ENCODE data around the gene CNDP1. TPM values are rescaled to one million over a fixed set of nuclear protein-coding genes. Genes with fewer than 3 reads are reported as not detected.

The CNDP1 gene
- total and polyA plus RNA-seq, 7 experiments from 2014 or later, result 0.12 to 0.34 (median 0.19) TPM; not detected in 4

DNA sequence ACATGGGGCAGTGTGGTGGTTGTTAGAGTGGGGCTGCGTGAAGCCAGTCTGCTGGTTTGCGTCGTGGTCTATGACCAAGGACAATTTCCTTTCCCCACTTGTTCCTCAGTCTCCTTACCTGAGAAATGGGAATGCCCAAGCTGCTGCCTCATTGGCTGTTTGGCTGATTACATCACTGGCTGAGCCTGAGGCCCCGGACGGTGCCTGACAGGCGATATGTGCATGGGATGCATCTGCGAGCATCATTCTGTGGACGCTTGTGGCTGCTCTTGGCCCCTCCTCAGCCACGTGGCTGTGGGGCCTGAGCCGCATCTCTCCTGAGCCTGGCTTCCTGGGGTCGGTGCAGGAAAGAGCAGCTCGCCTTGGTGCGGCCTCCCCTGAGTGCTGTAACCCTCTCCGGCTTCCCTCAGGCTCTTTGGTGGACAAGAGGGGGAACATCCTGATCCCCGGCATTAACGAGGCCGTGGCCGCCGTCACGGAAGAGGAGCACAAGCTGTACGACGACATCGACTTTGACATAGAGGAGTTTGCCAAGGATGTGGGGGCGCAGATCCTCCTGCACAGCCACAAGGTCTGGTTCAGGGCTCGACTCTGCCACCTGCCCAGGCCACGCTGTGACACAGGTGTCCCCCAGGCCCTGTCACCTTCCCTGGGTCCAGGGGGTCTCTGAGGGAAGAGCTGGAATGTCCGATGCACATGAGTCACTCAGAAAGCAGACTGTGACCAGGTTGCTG is 21.0 kb upstream of the CNDP1 start:
- Histone ChIP-seq H3K9me3 (ENCODE audit: control insufficient read depth in 2 of 3, low read length in 3 of 3) (no peaks in the 10 kb centered on the region), H3K36me3 (ENCODE audit: control insufficient read depth in 2 of 3, insufficient read depth in 3 of 3, low read length in 3 of 3) (peaks cover 5 to 96% (median 31%) of the 10 kb centered on the region in 3 experiments), H3K27ac (ENCODE audit: low read depth, low read length) (no peak overlapping the region), H3K4me3 (ENCODE audit: low read length) (no peak overlapping the region), H3K4me1 (ENCODE audit: control insufficient read depth in 2 of 2, insufficient read depth in 2 of 2, low read length in 2 of 2) (no peaks in the 10 kb centered on the region), H3K27me3 (ENCODE audit: control insufficient read depth in 2 of 2, insufficient read depth in 2 of 2, low read length in 2 of 2) (no peaks in the 10 kb centered on the region)
- Mint-ChIP-seq H3K9me3 (no peaks in the 10 kb centered on the region), H3K27me3 (no peaks in the 10 kb centered on the region), H3K4me3 (no peak overlapping the region), H3K27ac (peak overlapping the region in 1 of 9 donors; percentile 33), H3K4me1 (peaks cover 0 to 7% (median 0%) of the 10 kb centered on the region in 7 donors), H3K36me3 (peaks cover 0 to 65% (median 34%) of the 10 kb centered on the region in 5 donors)
- DNase-seq (no peak), ATAC-seq (no peak)
- ChIA-PET CTCF (interaction anchor here (0.6 kb wide), 1 partner anchor 20 kb away, joined by 3 read pairs; no protein-coding TSS in a partner anchor), POLR2A (no interaction called here)
- intact Hi-C loops (cut with micrococcal nuclease), result no loop called here

DNA sequence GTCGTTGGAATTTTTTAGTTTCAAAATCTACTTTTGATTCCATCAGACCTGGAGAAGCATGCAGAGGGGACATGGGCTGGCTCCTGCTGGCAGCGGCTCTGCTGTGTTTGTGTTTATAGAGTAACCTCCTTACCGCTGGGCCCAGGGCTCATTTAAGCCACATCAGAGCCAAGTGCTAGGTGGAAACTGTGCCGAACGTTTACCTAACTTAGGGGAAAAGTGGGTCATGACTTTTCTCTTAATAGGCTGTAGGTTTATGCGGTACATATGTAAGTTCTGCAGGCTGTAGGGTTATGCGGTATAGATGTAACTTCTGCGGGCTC is 20.5 kb upstream of the CNDP1 start:
- Mint-ChIP-seq H3K9me3 (no peaks in the 10 kb centered on the region), H3K27ac (no peak overlapping the region)

DNA sequence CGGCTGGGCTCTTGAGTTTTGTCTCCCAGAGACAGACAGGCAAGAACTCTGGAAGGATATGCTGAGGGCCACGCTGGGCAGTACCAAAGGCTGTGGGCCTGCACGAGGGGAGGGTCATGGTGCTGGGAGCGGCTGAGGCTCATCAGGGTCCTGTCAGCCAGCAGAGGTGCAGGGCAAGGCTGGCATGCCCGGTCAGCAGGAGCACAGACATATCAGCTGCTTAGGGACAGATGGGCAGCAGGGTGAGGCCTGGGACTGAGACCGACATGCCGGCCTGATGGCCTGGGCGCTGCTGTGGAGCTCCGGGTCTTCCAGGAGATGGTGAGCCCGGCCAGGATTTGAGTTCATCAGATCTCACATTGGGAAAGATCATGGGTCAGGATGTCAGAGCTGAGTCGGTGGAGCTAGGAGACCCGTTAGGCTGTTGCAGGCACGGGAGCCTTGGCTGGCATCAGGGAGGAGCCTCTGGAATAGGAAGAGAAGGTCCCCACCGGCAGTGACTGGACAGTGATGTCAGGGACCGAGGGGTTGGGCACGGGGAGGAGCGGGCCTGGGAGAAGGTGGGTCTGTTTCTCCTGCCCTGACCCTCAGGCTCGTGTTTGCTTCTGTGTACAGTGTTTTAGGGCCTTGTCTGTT is 19.3 kb upstream of the CNDP1 start:
- CTCF ChIA-PET, result interaction anchor here (0.6 kb wide), 1 partner anchor 9 kb away, joined by 3 read pairs; no protein-coding TSS in a partner anchor
- ATAC-seq, result no peak
- peaks cover under 1 to 70% (median 36%) of the 10 kb centered on the region in 5 donors for H3K36me3 Mint-ChIP-seq
- H3K9me3 ChIP-seq (ENCODE audit: control insufficient read depth in 2 of 3, low read length in 3 of 3), result no peaks in the 10 kb centered on the region
- intact Hi-C loops (cut with micrococcal nuclease), result no loop called here
- POLR2A ChIA-PET, result no interaction called here
- DNase-seq, result no peak
- H3K36me3 ChIP-seq (ENCODE audit: control insufficient read depth in 2 of 3, insufficient read depth in 3 of 3, low read length in 3 of 3), result peaks cover 5 to 96% (median 32%) of the 10 kb centered on the region in 3 experiments
- no peak overlapping the region for H3K27ac ChIP-seq (ENCODE audit: low read depth, low read length)
- H3K4me3 ChIP-seq (ENCODE audit: low read length), result no peak overlapping the region
- no peak overlapping the region for H3K4me3 Mint-ChIP-seq
- no peaks in the 10 kb centered on the region for H3K9me3 Mint-ChIP-seq
- peaks cover 0 to 7% (median 0%) of the 10 kb centered on the region in 7 donors for H3K4me1 Mint-ChIP-seq
- no peaks in the 10 kb centered on the region for H3K4me1 ChIP-seq (ENCODE audit: control insufficient read depth in 2 of 2, insufficient read depth in 2 of 2, low read length in 2 of 2)
- peak overlapping the region in 2 of 9 donors; percentile 9 to 51 for H3K27ac Mint-ChIP-seq
- no peaks in the 10 kb centered on the region for H3K27me3 Mint-ChIP-seq
- H3K27me3 ChIP-seq (ENCODE audit: control insufficient read depth in 2 of 2, insufficient read depth in 2 of 2, low read length in 2 of 2), result no peaks in the 10 kb centered on the region

More for the DNA sequence above, 20.5 kb upstream of the CNDP1 start:
- Mint-ChIP-seq H3K4me1 (peaks cover 0 to 7% (median 0%) of the 10 kb centered on the region in 7 donors), H3K36me3 (peaks cover 0 to 65% (median 34%) of the 10 kb centered on the region in 5 donors), H3K27me3 (no peaks in the 10 kb centered on the region), H3K4me3 (no peak overlapping the region)
- POLR2A ChIA-PET, result no interaction called here
- Histone ChIP-seq H3K36me3 (ENCODE audit: control insufficient read depth in 2 of 3, insufficient read depth in 3 of 3, low read length in 3 of 3) (peaks cover 5 to 96% (median 30%) of the 10 kb centered on the region in 3 experiments), H3K27me3 (ENCODE audit: control insufficient read depth in 2 of 2, insufficient read depth in 2 of 2, low read length in 2 of 2) (no peaks in the 10 kb centered on the region), H3K4me1 (ENCODE audit: control insufficient read depth in 2 of 2, insufficient read depth in 2 of 2, low read length in 2 of 2) (no peaks in the 10 kb centered on the region), H3K27ac (ENCODE audit: low read depth, low read length) (no peak overlapping the region), H3K4me3 (ENCODE audit: low read length) (no peak overlapping the region), H3K9me3 (ENCODE audit: control insufficient read depth in 2 of 3, low read length in 3 of 3) (no peaks in the 10 kb centered on the region)
- ATAC-seq, result no peak
- CTCF ChIA-PET, result interaction anchor here (0.6 kb wide), 1 partner anchor 20 kb away, joined by 3 read pairs; no protein-coding TSS in a partner anchor
- intact Hi-C loops (cut with micrococcal nuclease), result no loop called here
- no peak for DNase-seq

DNA sequence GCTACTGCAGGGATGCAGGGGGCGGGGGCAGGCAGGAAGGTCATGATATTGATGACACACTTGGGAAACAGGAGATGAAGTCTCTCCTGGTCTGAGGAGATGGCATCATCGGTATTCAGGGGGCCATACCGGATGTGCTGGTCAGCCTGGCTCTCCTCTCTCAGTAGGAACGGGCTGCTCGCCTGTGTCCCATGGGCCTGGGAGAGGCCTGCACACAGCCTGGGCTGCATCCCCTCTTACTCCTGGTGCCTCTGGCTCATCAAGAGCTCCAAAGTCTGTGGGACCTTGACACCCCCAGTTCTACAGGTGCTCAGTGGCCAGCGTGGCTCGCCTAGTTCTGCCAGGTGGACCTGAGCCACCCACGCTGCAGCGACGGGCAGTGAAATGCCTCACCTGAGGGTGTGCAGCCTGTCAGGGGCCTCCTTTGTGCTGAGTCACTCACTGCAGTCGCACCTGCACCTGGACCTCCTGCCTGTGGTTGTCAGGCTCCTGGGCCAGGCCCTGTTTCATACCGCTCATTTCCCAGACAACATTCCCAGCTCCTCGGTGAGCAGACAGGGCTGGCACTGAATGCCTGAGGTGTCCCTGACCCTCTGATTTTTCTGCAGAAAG is 18.6 kb upstream of the CNDP1 start:
- Mint-ChIP-seq H3K4me3 (no peak overlapping the region), H3K36me3 (peaks cover 6 to 70% (median 38%) of the 10 kb centered on the region in 5 donors), H3K4me1 (peaks cover 0 to 7% (median 0%) of the 10 kb centered on the region in 7 donors), H3K27me3 (no peaks in the 10 kb centered on the region), H3K9me3 (no peaks in the 10 kb centered on the region), H3K27ac (no peak overlapping the region)
- DNase-seq (no peak), ATAC-seq (no peak)
- Histone ChIP-seq H3K27me3 (ENCODE audit: control insufficient read depth in 2 of 2, insufficient read depth in 2 of 2, low read length in 2 of 2) (no peaks in the 10 kb centered on the region), H3K27ac (ENCODE audit: low read depth, low read length) (no peak overlapping the region), H3K36me3 (ENCODE audit: control insufficient read depth in 2 of 3, insufficient read depth in 3 of 3, low read length in 3 of 3) (peaks cover 3 to 96% (median 27%) of the 10 kb centered on the region in 3 experiments), H3K9me3 (ENCODE audit: control insufficient read depth in 2 of 3, low read length in 3 of 3) (no peaks in the 10 kb centered on the region), H3K4me1 (ENCODE audit: control insufficient read depth in 2 of 2, insufficient read depth in 2 of 2, low read length in 2 of 2) (no peaks in the 10 kb centered on the region), H3K4me3 (ENCODE audit: low read length) (no peak overlapping the region)
- ChIA-PET CTCF (no interaction called here), POLR2A (no interaction called here)
- intact Hi-C loops (cut with micrococcal nuclease), result no loop called here

DNA sequence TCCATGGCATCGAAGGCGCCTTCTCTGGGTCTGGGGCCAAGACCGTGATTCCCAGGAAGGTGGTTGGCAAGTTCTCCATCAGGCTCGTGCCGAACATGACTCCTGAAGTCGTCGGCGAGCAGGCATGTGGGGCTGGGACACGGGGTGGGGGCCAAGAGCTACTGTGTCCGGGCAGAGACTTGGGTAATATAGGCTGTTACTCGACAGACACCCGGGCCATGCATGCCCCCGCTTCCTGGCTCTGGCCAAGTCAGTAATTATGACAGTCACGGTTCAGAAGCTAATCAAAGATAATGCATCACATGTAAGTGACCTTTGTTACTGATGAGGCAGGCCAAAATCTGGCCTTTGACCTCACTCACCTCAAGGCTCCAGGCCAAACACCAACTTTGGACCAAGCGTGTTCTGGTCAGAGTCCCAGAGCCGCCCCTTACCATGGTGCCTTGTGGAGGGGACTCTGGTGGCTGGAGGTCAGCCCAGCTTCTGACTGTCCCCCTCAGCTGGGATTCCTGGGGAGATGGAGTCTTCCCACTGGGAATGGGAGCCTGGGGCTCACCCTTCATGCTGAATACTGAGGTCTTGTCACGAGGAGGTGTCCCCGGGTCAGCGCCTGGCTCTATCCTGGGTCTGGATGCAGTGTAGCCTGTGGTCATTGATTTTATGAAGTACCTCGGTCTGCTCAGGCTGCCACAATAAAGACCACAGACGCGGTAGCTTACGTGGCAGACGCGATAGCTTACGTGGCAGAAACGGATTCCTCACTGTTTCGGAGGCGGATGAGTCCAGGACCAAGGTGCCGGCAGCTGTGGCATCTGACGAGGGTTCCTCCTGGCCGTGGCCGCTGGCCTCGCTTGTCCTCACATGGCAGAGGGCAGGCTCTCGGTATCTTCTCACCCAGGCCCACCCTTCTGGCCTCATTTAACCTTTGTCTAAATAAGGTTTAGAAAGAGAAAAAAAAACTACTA is 17.7 kb upstream of the CNDP1 start:
- Mint-ChIP-seq H3K27ac (no peak overlapping the region), H3K4me1 (peaks cover 0 to 7% (median 0%) of the 10 kb centered on the region in 7 donors), H3K36me3 (peaks cover 14 to 74% (median 46%) of the 10 kb centered on the region in 5 donors), H3K4me3 (no peak overlapping the region), H3K27me3 (no peaks in the 10 kb centered on the region), H3K9me3 (no peaks in the 10 kb centered on the region)
- Histone ChIP-seq H3K9me3 (ENCODE audit: control insufficient read depth in 2 of 3, low read length in 3 of 3) (no peaks in the 10 kb centered on the region), H3K36me3 (ENCODE audit: control insufficient read depth in 2 of 3, insufficient read depth in 3 of 3, low read length in 3 of 3) (peaks cover 0 to 95% (median 22%) of the 10 kb centered on the region in 3 experiments), H3K4me3 (ENCODE audit: low read length) (no peak overlapping the region), H3K27ac (ENCODE audit: low read depth, low read length) (no peak overlapping the region), H3K27me3 (ENCODE audit: control insufficient read depth in 2 of 2, insufficient read depth in 2 of 2, low read length in 2 of 2) (no peaks in the 10 kb centered on the region), H3K4me1 (ENCODE audit: control insufficient read depth in 2 of 2, insufficient read depth in 2 of 2, low read length in 2 of 2) (no peaks in the 10 kb centered on the region)
- CTCF ChIA-PET, result no interaction called here
- POLR2A ChIA-PET, result no interaction called here
- DNase-seq, result no peak
- ATAC-seq, result no peak
- intact Hi-C loops (cut with micrococcal nuclease), result no loop called here

DNA sequence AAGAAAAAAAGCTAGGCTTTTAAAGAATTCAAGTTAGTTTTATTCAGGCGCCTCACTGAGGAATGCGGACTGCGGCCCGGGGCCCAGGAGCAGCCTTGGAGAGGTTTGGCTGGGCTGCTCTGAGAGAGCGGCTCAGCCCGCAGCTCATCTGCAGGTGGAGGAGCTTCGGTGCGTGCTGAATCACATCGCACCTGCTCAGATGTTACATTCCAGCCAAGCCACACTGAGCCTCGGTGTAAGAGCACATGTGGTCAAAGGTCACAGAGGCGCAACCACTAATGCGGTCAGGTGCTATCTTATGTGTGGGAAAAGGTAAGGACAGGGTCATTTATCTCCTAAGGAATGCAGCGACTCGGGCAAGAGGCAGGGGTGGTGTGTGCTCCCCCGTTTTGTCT is 17.1 kb upstream of the CNDP1 start:
- POLR2A ChIA-PET, result no interaction called here
- Histone ChIP-seq H3K4me3 (ENCODE audit: low read length) (no peak overlapping the region), H3K27me3 (ENCODE audit: control insufficient read depth in 2 of 2, insufficient read depth in 2 of 2, low read length in 2 of 2) (no peaks in the 10 kb centered on the region), H3K9me3 (ENCODE audit: control insufficient read depth in 2 of 3, low read length in 3 of 3) (no peaks in the 10 kb centered on the region), H3K4me1 (ENCODE audit: control insufficient read depth in 2 of 2, insufficient read depth in 2 of 2, low read length in 2 of 2) (no peaks in the 10 kb centered on the region), H3K36me3 (ENCODE audit: control insufficient read depth in 2 of 3, insufficient read depth in 3 of 3, low read length in 3 of 3) (peaks cover 0 to 92% (median 22%) of the 10 kb centered on the region in 3 experiments), H3K27ac (ENCODE audit: low read depth, low read length) (no peak overlapping the region)
- Mint-ChIP-seq H3K9me3 (no peaks in the 10 kb centered on the region), H3K36me3 (peaks cover 14 to 78% (median 46%) of the 10 kb centered on the region in 5 donors), H3K4me3 (no peak overlapping the region), H3K4me1 (peaks cover 0 to 7% (median 0%) of the 10 kb centered on the region in 7 donors), H3K27ac (no peak overlapping the region), H3K27me3 (no peaks in the 10 kb centered on the region)
- CTCF ChIA-PET, result no interaction called here
- DNase-seq (no peak), ATAC-seq (no peak)
- intact Hi-C loops (cut with micrococcal nuclease), result no loop called here

Data from naive thymus-derived CD4-positive, alpha-beta T cell (primary cell).